Psoas muscle (tissue), 8 donors: ENCODE data around the gene CACNA1F. TPM values are rescaled to one million over a fixed set of nuclear protein-coding genes. Genes with fewer than 3 reads are reported as not detected.

Experiments used
- ATAC-seq, 4 donors: fragments of 200-7000 bp; cut with Tn5 transposase; one replicate each; pipeline ENCODE4 v1.9.1; 2020; ENCODE audit warnings: moderate library complexity in 3 of 4, mild to moderate bottlenecking in 2 of 4
- DNase-seq, 2 donors: peaks; one replicate each; pipeline ENCODE4 v3.0.0-alpha.2; 2020
- H3K27ac ChIP-seq: fragments of 200-600 bp; one replicate; pipeline ENCODE4 v1.8.0; 2022
- H3K27me3 ChIP-seq, 3 donors: fragments of 200-600 bp in 1 of 3; one replicate each; pipeline versions ENCODE4 v1.6.1 to v1.8.0; 2013 to 2022; ENCODE audit warnings: low read length in 2 of 3, mild to moderate bottlenecking in 2 of 3, moderate library complexity in 1 of 3; ENCODE audit not compliant: insufficient read depth in 3 of 3
- H3K36me3 ChIP-seq, 2 donors: fragments of 200-600 bp in 1 of 2; one replicate each; pipeline versions ENCODE4 v1.6.1 to v1.8.0; 2013 to 2022; ENCODE audit warnings: low read depth in 1 of 2, mild to moderate bottlenecking in 1 of 2, moderate library complexity in 1 of 2; ENCODE audit not compliant: insufficient read depth in 1 of 2
- H3K4me1 ChIP-seq: fragments of 200-600 bp; one replicate; pipeline ENCODE4 v1.8.0; 2022
- H3K4me3 ChIP-seq: fragments of 200-600 bp; one replicate; pipeline ENCODE4 v1.8.0; 2022; ENCODE audit warnings: mild to moderate bottlenecking
- H3K9me3 ChIP-seq: fragments of 200-600 bp; one replicate; pipeline ENCODE4 v1.8.0; 2022
- CTCF ChIP-seq: fragments of 200-600 bp; IDR thresholded peaks from one replicate; pipeline ENCODE4 v1.8.0; 2022; ENCODE audit warnings: antibody characterized with exemption
- WGBS, 3 donors: extraction: QIAGEN DNeasy Blood & Tissue Kit; methylation state at CpG; one replicate each; pipeline versions ENCODE4 v1.1.6 to v1.1.7; 2013; 5-methylcytosine and 5-hydroxymethylcytosine counted together
- intact Hi-C, 2 donors: fragments of 100-400 bp; cut with DNase I; formaldehyde crosslinking; loops; one replicate each; pipeline versions ENCODE4 v1.11.0 to v1.14.2; 2022
- long read RNA-seq, 2 donors: library from polyadenylated mRNA; unstranded; transcript quantifications; one replicate each; pipeline ENCODE4 v2.0.0, GENCODE V29; 2021
- polyA plus RNA-seq, 3 donors: library from polyadenylated mRNA; stranded (reverse); fragments of 200-250 nt; gene quantifications; one replicate each; pipeline ENCODE4 v1.2.3, GENCODE V29; 2013
- total RNA-seq, 4 donors: library from RNA; stranded (reverse); fragmentation: NEBNext Ultra II Directional in 2 of 4; extraction: Animal tissue kit (Norgen Biotek cat#: 25700) in 2 of 4; gene quantifications; one replicate each; pipeline versions ENCODE4 v1.2.1 to v1.2.4, GENCODE V29; 2021 to 2023
- donor health status: healthy with polysubstance abuse.
- donor health status: DM: no; HTN: no; CAD: no; lungs with moderate emphysema.
- donor health status: Bipolar disorder and iron deficiency.
- donor health status: healthy.
- donor health status: DM: yes; HTN: yes; CAD: no.
- donor health status: DM: no; HTN: no; CAD: no.
- donor health status: DM: no; HTN: no; CAD: no.
- donor health status: DM: yes; HTN: yes; CAD: no.

Gene CACNA1F
- total RNA-seq (under 1 TPM in 2 of 4 donors, not detected in 2; 0.04 to 0.12 TPM), polyA plus RNA-seq (under 1 TPM in 2 of 3 donors, not detected in 1; 0.01 TPM)
- long read RNA-seq, donor 1, result 0 reads
- long read RNA-seq, donor 2, result 0 reads

GRCh38 chrX:49233176-49233575, at the start of gene CACNA1F:
TSS of gene CACNA1F (minus strand) at chrX:49233340. CDS start at chrX:49233309, 31 bp downstream.
- WGBS, 3 donors, result 75 to 81% (median 77%) methylated on average over 9 of the region's 9 CpGs
- no peak for TF ChIP-seq CTCF

GRCh38 chrX:49282647-49283011, 49.5 kb upstream of the CACNA1F start:
- H3K27me3 ChIP-seq, result peaks cover 0 to 8% (median 0%) of the 10 kb centered on the region in 3 donors
- no peaks in the 10 kb centered on the region for H3K9me3 ChIP-seq
- intact Hi-C loops, result no loop called here
- no peaks in the 10 kb centered on the region for H3K4me1 ChIP-seq
- ATAC-seq, result peak in 1 of 4 donors; percentile 21
- H3K27ac ChIP-seq, result no peak overlapping the region
- WGBS, 3 donors, result 47 to 51% (median 49%) methylated on average over 10 to 11 of the region's 11 CpGs
- no peak overlapping the region for H3K4me3 ChIP-seq
- H3K36me3 ChIP-seq, result no peaks in the 10 kb centered on the region
- no peak for TF ChIP-seq CTCF
- DNase-seq, result no peak

More at GRCh38 chrX:49233176-49233575, at the start of gene CACNA1F:
- no peaks in the 10 kb centered on the region for H3K9me3 ChIP-seq
- H3K36me3 ChIP-seq, result no peaks in the 10 kb centered on the region
- H3K4me3 ChIP-seq, result peak within 1 kb of the TSS; percentile 24
- peaks cover 0 to 7% (median 0%) of the 10 kb centered on the region in 3 donors for H3K27me3 ChIP-seq
- intact Hi-C loops, result no loop called here
- H3K27ac ChIP-seq, result no peak within 1 kb of the TSS
- H3K4me1 ChIP-seq, result no peaks in the 10 kb centered on the region
- ATAC-seq (no peak), DNase-seq (no peak)

GRCh38 chrX:49278081-49278480, 44.9 kb upstream of the CACNA1F start:
- ATAC-seq (no peak), DNase-seq (no peak)
- WGBS, 3 donors, result 84 to 93% (median 87%) methylated on average over 3 of the region's 3 CpGs
- intact Hi-C loops, result no loop called here
- Histone ChIP-seq H3K27ac (no peak overlapping the region), H3K27me3 (peaks cover 0 to 4% (median 0%) of the 10 kb centered on the region in 3 donors), H3K36me3 (no peaks in the 10 kb centered on the region), H3K4me1 (no peaks in the 10 kb centered on the region), H3K9me3 (no peaks in the 10 kb centered on the region), H3K4me3 (no peak overlapping the region)
- TF ChIP-seq CTCF, result no peak

- DNase-seq (no peak), ATAC-seq (no peak)
- no peaks in the 10 kb centered on the region for H3K36me3 ChIP-seq
- intact Hi-C loops, result no loop called here
- no peak for TF ChIP-seq CTCF
- H3K27ac ChIP-seq, result peak overlapping the region; percentile 3
- no peaks in the 10 kb centered on the region for H3K4me1 ChIP-seq
- H3K4me3 ChIP-seq, result no peak overlapping the region
- H3K27me3 ChIP-seq, result peaks cover 0 to 4% (median 0%) of the 10 kb centered on the region in 3 donors
- whole genome bisulfite sequencing, 3 donors, result 70 to 85% (median 75%) methylated on average over 3 of the region's 3 CpGs
- H3K9me3 ChIP-seq, result no peaks in the 10 kb centered on the region
Observed at GRCh38 chrX:49277535-49277830, 44.3 kb upstream of the CACNA1F start.
